NCI-H1092 treated with DMSO at 0.1 percent for 48 hours (cell line): Measurements from ENCODE around the gene DLX6.
A peak's percentile ranks its signal among the peaks of the same experiment; 100 is the strongest.

Experiments
- DNase-seq: peaks from one replicate; lab custom pipeline; 2025; lab: John Stamatoyannopoulos, UW

Gene DLX6

DNA sequence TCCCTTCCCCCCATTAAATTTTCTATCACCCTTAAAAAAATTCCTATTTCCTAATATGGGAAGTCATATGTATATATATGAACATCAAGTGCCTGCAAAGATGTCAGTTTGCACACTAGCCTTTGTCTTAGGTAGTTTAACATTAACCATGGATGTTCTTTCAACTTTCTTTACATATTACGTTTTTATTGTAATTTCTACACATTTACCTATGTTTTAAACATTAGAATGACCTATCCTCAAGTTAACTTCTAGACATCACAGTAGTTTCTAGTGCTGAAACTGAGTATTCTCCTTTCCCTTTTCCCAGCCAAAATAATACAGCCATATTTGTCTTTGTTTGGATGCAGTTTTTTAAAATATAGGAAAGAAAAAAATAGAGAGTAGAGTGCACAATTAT is 5.8 kb downstream of the DLX6 start:
- DNase-seq, result no peak

DNA sequence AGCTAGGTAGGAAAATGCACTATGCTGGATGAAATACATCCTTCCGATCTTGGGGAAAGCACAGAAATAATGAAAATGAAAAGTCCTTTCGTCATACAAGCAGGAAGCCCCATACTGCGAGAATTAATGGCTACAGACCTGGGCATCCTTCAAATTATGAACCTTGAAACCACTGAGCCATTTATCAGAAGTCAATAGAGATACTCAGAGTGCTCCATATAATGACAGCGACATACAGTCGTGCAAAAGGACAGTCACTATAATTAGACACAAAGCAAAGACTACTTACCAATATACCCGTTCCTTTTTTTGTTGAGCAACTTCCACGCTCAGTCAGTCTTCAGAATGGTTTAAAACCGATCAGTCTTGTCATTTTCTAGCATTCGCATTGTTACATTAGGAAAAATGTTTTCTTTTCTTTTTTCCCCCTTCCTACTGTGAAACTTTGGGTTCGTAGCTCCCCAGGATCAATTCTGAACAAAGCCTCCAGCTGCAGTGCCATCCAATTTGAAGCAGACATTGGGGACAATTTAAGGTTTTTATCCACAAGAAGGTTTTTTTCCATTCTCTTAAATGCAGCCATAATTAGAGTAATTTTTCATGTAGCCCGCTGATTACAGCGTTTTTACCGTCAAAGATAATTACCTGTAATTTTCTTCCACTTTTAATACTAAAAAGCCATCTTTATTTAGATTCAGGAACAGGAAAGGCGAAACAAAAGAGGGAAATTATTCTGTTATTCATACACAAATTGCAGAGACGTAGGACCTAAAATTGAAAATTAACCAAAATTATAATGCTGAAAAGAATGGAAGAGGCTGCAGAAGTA is 6.4 kb downstream of the DLX6 start:
- peak; percentile 47 for DNase-seq

DNA sequence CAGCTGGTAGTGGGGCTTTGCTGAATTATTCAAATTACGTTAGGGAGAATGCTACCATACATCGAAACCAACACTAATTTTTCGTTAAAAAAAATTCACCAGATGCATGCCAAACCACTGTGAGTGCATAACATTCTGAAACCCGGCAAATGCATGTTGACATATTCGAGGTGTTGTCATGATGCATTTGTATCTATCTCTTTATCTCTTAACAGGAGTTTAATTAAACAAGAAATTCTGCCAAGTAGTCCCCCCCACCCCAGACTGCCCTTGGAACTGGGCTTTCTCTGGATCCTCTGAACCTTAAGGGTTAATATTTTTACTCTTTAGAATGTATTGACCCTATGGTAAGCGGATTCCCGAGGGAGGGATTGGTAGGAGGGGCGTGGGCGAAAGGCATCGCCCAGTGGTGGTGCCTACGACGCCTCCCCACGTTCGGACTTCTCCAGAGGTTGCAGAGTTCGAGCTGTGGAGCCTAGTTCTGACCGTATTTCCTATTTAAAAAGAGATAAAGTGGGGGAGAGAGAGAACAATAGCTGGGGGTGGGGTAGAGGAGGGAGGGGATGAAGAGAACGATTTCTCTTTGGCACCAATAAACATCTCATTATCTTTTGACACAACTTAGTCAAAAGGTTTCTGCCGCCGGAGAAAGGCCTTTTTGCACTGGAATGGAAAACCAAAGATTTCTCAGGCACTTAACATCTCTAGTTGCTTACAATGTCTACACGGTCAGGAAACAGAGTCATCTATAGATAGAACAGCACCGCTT is 7.2 kb downstream of the DLX6 start:
- DNase-seq, result no peak

DNA sequence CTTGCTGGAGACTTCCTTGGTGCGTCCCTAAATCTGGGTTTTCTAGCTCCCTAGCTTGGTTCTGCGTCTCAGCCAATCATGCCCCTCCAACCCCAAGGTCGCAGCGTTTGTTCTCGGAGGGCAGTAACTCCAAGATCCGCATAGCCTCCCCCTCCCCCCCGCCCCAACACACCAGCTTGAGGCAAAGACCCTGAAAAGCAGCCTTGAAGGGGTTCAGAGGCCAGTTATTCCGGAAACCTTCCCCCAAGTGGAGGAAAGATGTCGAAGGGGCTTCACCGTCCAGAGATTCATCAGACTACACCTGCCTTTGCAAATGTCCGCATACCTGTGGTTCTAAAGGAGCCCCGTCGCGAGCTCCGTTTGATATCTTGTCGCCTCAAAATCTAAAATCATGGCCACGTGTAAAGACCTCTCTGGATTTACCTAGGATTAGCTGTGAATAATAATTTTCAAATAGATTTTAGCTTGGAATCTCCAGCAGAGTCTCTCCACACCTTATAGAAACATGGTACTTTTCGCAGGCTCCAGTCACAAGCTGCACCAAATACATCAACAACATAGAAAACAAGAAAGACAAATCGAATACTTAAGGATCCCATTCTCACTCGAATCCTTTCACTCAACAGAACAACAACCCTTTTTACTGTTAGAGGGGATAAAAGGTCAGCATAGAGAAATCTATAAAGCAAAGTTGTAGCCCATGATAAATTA is 7.9 kb downstream of the DLX6 start:
- no peak for DNase-seq

DNA sequence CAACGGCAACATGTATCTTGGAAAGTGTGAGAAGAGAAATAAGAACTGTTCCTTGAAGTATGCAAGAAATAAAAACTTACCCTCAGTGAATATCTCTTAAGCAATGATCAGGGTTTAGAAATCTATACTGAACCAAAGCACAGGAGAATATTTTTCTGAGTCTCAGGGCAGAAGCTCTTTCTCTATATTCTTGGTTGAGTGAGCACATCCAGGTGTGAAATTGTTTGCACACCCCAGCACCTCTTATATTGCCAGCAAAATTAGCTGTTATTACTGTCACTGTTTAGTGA is 8.4 kb downstream of the DLX6 start:
- DNase-seq, result no peak

DNA sequence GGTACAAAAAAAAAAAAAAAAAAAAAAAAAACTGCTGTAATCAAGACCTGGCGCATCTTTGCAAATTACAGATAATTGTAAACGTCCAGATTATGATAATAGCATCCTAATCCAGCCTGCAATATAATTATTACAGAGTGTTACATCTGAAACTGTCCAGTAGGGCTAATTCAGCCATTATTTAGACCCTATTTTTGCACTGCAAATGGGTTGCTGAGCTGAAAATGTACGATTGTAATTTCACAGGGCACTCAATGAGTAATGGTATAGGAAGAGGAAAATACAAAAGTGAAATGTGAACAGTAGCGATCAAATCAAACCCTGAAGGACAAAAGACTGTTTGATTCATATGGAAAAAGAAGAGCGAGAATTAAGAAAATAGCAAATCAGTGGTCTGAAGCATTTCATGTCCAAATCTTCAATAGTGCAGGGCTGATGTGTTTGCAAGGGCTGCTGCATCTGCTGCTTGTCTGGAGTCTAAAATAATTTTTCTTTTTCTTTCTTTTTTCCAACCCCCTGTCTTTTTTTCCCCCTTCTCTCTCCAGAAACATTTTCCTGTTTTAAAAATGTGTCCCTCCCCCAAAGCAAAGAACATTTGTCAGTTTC is 8.9 kb downstream of the DLX6 start:
- peak; percentile 31 for DNase-seq

GRCh38 chr7:97015279-97015678 is 9.9 kb downstream of the DLX6 start:
- no peak for DNase-seq

DNA sequence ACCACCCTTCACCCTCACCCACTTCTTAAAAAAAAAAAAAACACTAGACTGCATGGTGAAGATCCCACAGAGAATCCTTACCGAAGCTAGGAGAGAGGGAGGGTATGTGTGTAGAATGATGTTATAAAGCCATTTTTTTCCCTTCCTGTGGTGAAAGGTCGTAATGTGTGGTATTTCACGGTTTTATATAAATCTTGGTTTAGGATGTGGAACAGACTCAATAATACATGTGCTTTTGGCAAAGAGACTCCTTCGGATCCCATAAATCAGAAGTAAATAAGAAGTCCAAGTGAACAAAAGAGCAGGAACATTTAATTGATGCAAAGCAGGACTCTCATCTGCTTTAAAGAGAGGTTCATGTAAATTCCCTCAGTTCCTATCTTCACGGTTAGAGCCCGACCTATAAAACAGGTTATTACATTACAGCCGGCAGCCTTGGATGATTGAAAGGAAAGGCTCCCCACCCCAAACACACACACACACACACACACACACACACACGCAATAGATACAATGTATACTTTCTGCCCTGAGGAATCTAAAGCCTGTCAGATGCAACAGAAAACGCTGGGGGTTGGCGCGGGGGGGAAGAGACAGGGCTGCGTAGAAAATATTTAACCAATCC is 10.5 kb downstream of the DLX6 start:
- DNase-seq, result peak; percentile 31

GRCh38 chr7:97016381-97017191 is 11.2 kb downstream of the DLX6 start:
- peak; percentile 87 for DNase-seq

DNA sequence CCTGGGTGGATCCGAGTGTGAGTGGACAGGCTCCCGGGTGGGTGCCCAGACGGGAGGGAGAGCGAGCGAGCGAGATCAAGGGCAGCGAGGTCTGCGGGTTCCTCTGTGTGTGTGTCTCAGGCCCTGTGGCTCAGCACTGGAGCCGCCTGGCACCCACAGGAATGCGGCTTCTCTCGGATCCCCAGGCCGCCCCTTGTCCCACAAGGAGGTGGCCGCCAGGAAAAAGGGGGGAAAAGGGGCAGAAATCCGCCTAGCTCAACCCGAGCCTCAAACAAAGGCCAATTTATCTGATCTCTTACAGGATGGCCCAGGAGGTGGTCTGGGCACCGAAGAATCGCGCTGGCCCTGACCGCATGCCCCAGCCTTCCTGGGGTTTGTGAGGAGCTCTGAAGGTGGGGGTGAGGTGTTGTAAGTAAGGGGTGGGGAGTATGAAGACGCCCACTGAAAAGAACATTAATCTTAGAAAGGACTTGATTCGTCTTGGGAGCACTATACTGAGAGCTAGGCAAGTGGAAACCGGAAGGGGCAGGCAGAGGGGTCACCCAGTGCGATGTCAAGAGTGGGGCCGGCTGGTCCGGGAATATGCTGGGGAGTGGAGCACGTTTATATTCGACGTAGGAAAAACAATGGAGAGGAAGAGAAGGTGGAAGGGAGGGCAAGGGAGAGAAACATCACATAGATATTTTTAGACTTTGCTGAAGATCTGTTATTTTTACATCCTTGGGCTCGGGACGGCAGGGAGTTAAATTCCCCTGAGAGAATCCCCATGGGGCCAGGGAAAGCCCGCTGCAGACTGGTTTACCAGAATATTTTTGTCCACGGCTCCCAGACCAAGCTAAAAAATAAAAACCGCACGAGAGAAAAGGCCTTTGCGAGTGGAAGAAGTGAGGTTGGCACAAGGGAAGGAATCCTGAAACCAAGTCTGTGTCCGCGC is 12.1 kb downstream of the DLX6 start:
- no peak for DNase-seq

- no peak for DNase-seq
Measured at GRCh38 chr7:97018126-97018601, 12.8 kb downstream of the DLX6 start.

DNA sequence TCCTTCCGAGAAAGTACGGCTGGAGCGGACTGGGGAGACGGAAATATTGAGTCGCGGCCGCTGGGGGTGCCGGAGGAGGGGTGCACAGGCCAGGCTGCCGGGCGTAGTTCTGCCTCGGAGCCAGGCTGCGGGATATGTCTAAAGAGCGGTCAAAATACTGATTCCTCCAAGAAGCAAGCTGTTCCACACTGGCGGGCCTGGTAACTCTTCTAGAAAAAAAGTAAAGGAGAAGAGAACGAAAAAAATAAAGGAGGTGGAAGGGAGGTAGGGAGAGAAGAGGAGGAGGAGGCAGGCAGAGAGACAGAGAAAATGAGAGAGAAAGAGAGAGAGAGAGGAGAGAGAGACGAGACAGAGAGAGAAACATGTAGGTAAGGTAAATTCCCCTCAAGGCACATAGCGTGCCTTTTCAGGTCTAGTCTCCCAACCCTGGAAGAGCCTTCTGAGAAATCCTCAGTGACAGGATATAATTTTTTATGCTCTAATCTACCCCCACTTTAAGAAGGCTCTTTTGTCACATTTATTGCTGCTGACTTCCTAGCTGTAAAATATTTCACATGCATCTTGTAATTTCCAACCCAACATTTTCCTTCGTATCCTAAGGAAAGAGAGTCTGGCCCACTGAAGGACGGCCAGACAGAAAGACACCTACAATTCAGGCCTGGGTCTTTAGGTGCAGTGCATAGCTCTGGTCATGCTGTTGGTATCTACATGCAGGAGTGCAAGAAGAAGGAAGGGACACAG is 13.6 kb downstream of the DLX6 start:
- no peak for DNase-seq

- no peak for DNase-seq
Measured at GRCh38 chr7:97019710-97020225, 14.4 kb downstream of the DLX6 start.

DNA sequence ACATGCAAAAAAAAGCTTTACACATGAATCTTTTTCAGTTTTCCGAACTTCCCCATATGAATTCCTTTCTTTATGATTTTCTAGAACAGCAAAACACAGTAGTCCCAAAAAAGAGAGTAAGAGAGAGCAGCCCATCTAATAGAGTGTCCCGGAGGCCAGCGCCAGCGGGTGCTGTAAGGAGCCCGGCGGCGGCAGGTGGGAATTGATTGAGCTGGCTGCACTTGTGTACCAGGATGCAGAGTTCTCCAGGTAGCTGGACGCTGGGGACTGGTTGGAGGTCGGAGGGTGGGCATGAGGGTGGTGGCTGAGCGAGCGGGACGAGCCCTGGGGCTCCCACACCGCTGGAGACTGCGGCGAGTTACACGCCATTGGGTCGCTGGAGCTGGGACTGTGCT is 15.2 kb downstream of the DLX6 start:
- DNase-seq, result no peak

DNA sequence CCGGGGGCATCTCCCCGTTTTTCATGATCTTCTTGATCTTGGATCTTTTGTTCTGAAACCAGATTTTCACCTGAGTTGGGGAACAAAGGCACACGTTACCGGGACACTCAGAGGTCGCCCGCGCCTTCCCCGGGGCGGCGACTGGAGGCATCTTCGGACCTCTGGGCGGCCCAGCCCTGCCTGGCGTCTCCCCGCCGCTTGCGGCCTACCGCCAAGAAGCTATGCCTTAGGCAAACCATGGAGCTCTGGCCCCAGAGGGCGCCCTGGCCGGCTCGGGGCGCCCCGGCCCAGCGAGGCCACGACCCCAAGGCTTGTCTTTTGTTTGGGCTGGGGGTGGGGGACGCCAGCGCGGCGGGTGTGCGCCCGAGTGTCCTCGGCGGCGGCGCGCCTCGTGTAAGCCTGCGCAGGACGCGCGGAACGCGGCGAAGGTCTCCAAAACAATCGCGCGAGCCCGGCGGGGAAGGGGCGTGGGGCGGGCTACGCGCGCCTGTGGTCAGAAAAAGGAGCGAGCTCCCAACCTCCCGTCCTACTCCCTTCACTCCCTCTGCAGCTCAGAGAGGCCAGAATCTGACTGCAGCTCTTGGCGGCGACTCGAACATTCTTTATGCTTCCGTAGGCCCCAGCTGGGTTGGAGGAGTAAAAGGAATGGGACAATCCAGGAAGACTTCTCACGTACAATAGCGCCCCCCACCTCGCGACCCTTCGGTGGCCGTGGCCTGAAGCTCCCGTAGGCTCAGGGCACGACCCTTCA is 15.8 kb downstream of the DLX6 start:
- no peak for DNase-seq

- DNase-seq, result no peak
Measured at GRCh38 chr7:97021747-97022490, 16.6 kb downstream of the DLX6 start.

GRCh38 chr7:97022491-97023306 is 17.3 kb downstream of the DLX6 start:
- no peak for DNase-seq
